ENCODE results near the gene PLA2G2C.

GRCh38 chr1:20119347-20119746, 67.0 kb downstream of the PLA2G2C start, which contains the start of gene PLA2G2D:
- TF ChIP-seq CTCF (IDR thresholded peaks at IDR 0.05; ENCODE audit: insufficient read depth, low read length) (no peak), REST (IDR thresholded peaks at IDR 0.05; ENCODE audit: insufficient replicate concordance, low read depth) (no peak), POLR2AphosphoS5 (IDR thresholded peaks at IDR 0.05; ENCODE audit: low read depth) (no peak), SPI1 (IDR thresholded peaks at IDR 0.05; ENCODE audit: borderline replicate concordance, low read depth) (no peak), GABPA (IDR thresholded peaks at IDR 0.05; ENCODE audit: low read depth) (no peak)
